A172 (cell line): ENCODE data around the gene IQCB1. TPM values are rescaled to one million over a fixed set of nuclear protein-coding genes. Genes with fewer than 3 reads are reported as not detected.
A peak's percentile ranks its signal among the peaks of the same experiment; 100 is the strongest.
"Not testable (repeated sequence)": the region's sequence is repeated elsewhere in the genome, so short reads cannot be mapped to it uniquely, and the experiment has no call there.

Source experiments
- DNase-seq: peaks from one replicate; pipeline ENCODE4 v3.0.0-alpha.2; 2015; ENCODE audit warnings: low spot score
- total RNA-seq: library from RNA; depleted of rRNA; stranded (reverse); fragments of >200 nt; shearing (Covaris generic); gene quantifications from 2 replicates; pipeline ENCODE4 v1.2.3, GENCODE V29; 2014; rRNA removed

Gene IQCB1, protein sequence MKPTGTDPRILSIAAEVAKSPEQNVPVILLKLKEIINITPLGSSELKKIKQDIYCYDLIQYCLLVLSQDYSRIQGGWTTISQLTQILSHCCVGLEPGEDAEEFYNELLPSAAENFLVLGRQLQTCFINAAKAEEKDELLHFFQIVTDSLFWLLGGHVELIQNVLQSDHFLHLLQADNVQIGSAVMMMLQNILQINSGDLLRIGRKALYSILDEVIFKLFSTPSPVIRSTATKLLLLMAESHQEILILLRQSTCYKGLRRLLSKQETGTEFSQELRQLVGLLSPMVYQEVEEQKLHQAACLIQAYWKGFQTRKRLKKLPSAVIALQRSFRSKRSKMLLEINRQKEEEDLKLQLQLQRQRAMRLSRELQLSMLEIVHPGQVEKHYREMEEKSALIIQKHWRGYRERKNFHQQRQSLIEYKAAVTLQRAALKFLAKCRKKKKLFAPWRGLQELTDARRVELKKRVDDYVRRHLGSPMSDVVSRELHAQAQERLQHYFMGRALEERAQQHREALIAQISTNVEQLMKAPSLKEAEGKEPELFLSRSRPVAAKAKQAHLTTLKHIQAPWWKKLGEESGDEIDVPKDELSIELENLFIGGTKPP
- 27.8 and 35.6 TPM in 2 replicates for total RNA-seq

DNA sequence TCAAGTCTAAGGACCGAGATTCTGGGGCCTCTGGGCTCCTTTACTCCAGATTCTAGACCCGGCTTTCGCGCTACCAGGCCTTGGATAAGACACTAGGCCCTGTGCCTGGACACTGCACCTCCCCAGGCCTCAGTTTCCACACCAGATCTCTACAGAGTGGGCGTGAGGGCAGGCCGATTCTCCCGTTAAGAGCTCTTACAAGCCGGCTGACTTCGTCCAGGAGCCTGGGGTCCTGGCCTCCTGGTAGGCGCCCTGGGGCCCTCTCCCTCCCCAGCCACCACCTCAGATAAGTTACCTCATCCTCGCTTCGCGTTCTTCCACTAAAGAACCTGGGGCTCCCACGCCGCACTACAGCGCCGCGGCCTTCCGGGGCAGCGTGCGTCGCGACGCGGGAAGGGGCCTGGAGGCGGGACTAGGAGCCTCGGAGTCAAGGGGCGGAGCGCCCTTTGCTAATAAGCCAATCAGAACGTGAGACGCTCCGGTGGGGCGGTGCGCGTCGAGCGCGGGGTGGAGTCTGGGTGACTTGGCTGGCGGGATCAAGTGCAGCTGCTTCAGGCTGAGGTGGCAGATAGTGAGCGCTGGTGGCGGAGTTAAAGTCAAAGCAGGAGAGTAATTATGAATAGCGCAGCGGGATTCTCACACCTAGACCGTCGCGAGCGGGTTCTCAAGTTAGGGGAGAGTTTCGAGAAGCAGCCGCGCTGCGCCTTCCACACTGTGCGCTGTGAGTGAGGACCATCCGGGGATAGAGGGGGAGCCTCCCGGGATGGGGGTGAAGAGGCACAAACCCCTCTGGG lies at the start of gene IQCB1, which contains the start of gene EAF2:
Gene IQCB1, minus strand, starts transcription at position 390 of the 794 bp plus-strand sequence. CDS start 6,100 bp downstream, outside the sequence.
Gene EAF2, plus strand, starts transcription at position 539 of the 794 bp plus-strand sequence. Its CDS starts 77 bp downstream, at position 616.
- DNase-seq = peak; percentile 93

DNA sequence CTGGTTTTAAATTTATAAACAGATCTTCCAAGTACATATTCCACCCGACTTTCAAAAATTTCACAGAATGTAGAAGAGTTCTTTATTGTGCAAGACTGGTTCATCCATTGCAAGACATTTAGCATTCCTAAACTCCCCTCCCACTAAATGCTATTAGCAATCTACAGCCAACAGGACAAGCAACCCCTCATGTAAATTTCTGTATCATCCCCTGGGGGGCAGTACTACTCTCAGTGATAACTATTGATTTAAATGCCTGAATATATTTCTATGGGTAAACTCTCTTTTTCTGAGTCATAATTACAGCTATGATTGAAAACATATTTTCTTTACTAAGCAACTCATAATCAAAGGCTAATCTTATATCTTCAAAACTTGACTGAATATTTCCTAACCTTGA lies 48.6 kb upstream of the IQCB1 start:
- DNase-seq = peak; percentile 18

DNA sequence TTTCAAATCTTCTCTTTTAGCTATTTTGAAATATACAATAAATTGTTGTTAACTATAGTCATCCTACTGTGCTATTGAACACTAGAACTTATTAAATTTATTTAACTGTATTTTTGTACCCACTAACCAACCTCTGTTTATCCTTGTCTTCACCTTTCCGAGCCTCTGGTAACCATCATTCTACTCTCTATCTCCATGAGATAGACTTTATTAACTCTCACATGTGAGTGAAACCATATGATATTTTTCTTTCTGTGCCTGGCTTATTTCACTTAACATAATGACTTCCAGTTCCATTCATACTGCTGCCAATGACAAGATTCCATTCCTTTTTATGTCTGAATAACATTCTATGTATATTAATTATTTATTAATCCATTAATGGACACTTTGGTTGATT lies 43.6 kb upstream of the IQCB1 start:
- DNase-seq = no peak

DNA sequence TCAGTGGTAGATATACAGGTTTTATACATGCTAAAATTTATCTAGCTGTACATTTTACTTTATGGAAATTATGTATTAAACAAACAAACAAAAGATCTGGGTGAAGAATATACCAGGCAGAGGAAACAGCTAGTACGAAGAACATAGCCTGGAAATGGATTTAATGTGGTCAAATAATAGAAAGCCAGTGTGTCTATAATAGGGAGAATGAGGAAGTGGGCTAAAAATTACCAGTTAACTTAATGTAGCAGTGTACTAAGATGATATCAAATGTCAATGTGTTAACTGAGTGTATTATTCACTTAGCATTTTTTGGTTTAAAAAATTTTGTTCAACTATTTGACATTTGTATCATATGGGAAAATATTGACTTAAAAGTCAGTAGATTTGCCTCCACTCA lies 36.6 kb upstream of the IQCB1 start:
- DNase-seq = no peak

DNA sequence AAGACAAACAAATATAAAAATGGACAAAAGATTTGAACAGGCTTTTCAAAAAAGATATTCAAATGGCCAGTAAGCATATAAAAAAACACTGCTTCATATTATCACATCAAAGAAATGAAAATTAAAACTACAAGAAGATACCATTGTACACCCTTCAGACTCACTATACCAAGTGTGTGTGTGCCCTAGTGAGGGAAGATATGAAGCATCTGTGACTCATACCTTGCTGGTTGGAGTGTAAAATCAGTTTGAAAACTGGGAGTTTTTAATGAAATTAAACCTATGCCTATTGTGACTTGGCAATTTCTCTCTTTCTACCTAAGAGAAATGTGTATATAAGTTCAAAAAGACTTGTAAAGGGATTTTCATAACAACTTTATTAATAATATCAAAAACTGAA lies 35.9 kb upstream of the IQCB1 start:
- no peak for DNase-seq

DNA sequence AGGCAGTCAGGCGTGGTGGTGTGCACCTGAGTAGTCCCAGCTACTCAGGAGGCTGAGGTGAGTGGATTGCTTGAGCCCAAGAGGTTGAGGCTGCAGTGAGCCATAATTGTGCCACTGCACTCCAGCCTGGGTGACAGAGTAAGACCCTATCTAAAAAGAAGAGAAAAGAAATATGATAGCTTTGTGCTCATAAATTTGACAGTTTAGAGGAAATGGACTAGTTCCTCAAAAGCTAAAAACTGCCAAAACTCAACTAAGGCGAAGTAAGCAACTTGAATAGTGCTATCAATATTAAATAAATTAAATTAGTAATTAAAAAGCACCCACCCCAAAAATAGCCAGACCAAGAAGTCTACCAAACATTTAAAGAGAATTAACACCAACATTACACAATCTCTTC lies 34.9 kb upstream of the IQCB1 start:
- DNase-seq = no peak

DNA sequence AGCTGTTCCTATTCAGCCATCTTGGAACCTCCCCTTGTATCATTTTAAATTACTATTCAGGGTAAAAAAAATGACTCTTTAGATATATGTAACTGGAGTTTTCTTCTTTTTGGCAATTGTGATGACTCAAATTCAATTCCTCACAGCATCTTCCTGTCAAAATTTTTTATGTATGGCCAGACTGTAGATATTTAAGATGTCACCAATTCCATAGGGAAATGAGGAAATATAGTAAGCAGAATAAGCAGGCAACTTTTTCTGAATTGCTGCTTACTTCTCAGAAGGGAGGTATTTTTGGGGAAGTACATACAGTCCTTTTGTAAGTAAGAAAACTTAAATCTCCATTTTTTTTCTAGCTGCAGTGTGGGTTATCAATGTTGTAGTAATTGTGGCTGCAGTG lies 28.9 kb upstream of the IQCB1 start:
- DNase-seq = no peak

DNA sequence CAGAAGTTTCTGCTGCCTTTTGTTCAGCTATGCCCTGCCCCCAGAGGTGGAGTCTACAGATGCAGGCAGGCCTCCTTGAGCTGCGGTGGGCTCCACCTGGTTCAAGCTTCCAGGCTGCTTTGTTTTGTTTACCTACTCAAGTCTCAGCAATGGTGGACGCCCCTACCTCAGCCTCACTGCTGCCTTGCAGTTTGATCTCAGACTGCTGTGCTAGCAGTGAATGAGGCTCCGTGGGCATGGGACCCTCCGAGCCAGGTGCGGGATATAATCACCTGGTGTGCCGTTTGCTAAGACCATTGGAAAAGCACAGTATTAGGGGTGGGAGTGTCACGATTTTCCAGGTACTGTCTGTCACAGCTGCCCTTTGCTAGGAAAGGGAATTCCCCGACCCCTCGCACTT lies 28.4 kb upstream of the IQCB1 start:
- not testable (repeated sequence) for DNase-seq

DNA sequence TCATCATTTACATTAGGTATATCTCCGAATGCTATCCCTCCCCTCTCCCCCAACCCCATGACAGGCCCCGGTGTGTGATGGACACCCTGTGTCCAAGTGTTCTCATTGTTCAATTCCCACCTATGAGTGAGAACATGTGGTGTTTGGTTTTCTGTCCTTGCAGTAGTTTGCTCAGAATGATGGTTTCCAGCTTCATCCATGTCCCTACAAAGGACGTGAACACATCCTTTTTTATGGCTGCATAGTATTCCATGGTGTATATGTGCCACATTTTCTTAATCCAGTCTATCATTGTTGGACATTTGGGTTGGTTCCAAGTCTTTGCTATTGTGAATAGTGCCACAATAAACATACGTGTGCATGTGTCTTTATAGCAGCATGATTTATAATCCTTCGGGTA lies 22.9 kb upstream of the IQCB1 start:
- not testable (repeated sequence) for DNase-seq

DNA sequence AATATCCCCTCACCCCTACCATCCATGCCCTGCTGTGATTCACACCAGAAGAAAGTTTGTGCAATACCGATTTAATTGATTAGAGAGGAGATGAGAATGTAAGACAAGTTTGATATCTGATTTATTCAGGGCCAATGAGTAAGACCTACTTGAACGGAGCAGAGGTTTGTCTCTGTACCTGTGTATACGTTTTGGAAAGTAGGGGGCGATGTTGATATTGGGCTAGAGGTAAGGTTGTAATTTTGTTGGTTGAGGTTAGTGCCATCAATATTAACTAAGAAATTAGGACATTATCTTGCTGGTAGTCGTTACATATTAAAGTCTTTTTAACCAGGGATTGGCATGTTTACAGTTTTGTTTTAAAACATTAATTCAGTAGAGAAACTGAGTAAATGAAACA lies 20.7 kb upstream of the IQCB1 start:
- no peak for DNase-seq

DNA sequence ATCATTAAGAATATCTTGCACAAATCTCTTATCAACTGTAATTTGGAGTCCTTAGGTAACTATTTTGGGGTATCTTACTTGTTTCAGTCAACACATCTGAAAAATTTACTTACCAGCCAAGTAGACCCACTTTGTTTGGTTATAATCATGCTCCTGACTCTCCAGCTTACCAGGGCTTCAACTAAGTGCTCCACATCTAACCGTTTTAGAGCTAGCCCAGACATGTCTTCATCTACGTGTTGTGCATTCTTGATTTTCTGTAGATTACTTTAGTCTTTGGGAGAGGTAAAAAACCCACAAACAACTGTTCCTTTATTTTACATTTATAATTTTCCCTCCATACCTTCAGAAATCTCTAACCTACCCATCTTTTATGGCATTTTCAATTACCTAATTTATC lies 17.4 kb upstream of the IQCB1 start:
- no peak for DNase-seq

DNA sequence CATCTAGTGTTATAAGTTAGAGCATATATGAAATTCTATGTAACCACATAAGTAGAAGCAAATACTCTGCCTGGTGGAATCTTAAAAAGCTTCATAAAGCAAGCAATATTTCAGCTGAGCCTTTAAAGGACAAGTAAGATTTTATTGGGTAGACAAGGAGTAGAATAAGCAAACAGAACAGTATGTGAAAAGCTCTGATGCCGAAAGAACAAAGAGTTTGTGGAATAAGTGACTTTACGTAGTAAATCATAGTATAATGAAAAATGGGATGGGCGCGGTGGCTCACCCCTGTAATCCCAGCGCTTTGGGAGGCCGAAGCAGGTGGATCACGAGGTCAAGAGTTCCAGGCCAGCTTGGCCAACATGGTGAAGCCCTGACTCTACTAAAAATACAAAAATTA lies 10.0 kb upstream of the IQCB1 start:
- no peak for DNase-seq

DNA sequence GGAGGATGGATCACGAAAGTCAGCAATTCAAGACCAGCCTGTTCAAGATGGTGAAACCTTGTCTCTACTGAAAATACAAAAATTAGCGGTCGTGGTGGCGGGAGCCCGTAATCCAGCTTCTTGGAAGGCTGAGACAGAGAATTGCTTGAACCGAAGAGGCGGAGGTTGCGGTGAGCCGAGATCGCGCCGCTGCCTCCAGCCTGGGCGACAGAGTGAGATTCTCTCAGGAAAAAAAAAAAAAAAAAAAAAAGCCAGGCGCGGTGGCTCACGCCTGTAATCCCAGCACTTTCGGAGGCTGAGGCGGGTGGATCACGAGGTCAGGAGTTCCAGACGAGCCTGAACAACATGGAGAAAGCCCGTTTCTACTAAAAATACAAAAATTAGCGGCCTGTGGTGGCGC lies 5.1 kb upstream of the IQCB1 start:
- no peak for DNase-seq

DNA sequence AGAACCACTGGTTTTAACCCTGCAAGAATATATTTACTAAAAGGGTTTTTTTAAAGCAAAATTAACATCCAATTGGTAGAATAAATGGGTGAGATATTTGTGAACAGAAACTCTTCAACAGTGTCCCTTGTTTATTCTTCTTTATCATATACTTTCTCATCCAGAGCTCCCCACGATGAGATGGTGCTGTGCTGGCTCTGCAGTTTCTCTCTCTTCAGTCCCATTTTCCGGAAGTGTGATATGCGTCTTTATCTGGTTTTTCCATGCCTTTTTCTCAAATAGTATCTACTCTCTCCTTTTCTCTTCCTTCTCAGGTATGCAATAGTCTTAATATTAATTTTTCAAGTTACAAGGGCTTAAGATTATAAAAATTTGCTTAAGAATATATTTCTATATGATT lies 1.6 kb upstream of the IQCB1 start:
- no peak for DNase-seq

DNA sequence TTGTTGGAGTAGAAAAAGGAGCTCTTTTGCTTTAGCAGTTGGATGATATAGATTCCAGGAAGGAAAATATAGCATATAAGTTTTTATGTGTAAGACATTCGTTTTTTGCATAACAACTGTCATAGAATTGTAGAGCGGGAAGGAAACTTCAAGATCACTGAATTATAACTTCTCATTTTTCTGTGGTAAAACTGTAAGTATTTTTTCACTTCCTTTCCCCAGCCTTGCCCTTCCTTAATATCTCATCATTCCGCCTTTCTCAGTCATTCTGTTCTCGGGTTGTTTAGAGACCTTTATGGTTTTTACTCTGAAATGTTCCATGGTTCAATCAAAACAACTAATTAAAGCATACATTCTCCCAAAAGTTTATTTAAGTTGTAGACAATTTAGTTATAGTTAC lies 1.2 kb upstream of the IQCB1 start:
- DNase-seq = no peak

DNA sequence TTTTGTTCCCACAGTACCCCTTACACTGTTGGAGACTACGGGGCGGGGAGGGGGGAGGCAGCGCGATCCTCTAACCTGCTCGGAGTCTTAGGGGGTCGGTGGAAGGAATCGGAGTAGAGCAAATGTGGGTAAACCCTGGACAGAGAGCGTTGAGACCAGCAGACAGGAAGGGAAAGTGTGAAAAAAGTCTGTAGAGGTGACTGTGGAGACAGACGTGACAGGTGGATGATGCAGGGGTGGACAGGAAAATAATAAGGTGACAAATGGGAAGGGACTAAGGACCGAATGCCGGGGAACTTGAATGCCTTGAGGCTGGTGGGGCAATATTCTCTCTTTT lies 573 bp upstream of the IQCB1 start:
- DNase-seq = no peak

DNA sequence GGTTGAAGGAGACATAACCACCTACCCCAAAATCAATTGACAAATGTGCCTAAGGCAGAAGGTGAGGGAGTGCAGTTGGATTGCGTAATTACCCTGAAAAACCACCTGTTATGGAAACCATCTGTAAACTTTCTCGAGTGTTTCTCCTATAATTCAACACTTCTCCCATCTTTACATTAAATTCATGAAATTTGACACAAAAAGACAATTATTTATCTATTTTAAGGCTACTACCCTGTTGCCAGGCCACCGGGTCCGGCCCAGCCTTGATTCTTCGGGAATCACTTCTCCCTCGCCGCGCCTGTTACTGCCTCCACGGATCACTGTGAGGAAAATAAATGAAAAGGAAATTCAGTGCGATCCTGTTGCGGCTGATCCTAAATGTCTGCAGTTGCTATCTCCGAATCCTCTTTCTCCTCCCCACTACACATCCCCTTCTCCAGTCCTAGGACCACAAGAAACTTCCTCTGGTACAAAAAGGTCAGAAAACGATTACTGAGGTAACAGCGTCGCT lies 646 bp downstream of the IQCB1 start:
- DNase-seq = peak; percentile 8

DNA sequence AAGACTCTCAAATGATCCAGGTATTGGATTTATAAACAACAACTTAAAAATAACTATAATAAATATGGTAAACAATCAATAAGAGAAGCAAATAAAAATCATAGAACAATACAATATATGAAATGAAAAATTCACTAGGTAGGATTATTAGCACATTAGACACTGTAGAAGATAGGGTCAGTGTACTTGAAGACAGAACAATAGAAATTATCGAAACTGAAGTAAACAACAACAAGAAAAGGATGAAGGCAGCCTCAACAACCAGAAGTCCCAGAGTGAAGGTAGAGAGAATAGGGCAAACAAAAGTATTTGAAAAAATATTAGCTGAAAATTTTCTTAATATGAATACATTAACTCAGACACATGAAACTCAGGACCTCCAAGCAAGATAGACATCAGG lies 11.9 kb downstream of the IQCB1 start:
- DNase-seq = no peak

DNA sequence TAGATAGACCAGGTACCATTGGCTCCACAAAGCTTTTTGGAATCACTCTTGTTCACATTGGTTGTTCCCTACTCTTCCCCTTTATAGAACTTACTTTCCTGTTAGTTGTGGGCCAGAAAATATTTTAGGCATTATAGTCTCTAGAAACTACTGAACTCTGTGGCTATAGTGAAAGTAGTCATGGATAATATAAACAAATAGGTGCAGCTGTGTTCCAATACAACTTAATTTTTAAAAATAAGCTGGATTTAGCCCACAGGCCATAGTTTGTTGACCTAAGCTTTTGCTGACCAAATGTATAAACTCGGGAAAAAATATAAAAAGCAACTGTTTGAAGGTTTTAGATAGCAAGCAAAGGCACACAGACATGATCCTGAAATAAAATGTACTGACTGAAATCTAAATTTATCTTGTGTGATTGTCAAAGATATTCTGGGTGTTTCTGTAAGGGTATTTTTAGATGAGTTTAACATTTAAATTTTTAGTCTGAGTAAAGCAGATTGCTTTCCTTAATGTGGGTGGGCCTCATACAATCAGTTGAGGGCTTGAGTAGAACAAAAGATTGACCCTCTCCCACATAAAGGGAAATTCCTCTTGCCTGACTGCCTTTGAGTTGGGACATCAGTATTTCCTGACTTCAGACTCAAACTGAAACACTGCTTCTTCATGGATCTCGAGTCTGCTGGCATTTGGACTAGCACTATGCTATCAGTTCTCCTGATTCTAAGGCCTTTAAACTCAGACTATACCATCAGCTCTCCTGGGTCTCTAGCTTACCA lies 13.2 kb downstream of the IQCB1 start:
- no peak for DNase-seq

DNA sequence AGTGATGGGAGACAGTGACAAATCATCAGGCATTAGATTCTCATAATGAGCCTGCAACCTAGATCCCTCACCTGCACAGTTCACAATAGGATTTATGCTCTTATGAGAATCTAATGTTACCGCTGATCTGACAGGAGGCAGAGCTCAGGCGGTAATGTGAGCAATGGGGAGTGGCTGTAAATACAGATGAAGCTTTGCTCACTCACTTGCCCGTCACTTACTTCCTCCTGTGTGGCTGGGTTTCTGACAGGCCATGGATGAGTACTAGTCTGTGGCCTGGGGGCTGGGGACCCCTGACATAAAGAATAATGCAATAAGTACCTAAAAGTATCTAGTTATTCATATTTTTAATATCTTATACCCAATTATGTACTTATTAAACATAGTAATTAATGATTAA lies 15.6 kb downstream of the IQCB1 start:
- DNase-seq = no peak

DNA sequence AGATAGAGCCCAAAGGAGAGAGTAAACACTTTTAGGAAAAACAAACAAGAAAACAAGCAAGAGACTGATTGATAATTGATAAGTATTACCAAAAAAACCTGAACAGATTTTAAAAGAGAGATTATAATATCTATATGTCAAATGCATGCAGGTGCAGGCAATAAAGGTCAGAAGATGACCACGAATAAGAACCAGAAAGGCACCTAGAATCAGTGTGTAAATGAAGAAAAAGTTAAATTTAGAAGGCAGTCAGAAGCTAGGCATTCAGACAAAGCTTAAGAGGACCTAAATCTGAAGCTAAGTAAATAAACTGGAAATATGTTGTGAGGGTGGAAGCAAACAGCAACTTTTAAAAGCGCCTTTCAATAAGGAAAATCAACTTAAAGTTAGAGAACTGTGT lies 16.3 kb downstream of the IQCB1 start:
- no peak for DNase-seq

DNA sequence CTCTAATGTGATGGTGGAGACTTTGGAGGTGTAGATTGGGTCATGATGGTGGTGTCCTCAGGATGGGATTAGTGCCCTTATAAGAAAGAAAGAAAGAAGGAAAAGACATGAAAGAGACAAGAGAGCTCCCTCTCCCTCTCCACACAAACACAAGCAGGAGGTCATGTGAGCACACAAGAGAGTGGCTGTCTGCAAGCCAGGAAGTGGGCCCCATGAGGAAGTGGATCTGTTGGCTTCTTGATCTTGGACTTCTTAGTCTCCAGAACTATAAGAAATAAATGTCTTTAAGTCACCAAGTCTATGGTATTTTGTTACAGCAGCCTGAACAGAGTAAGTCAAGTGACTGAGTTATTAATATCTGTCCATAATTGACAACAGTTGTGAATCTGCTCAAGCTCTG lies 17.1 kb downstream of the IQCB1 start:
- no peak for DNase-seq
